Measurements from ENCODE around the gene SLC4A4. TPM values are rescaled to one million over a fixed set of nuclear protein-coding genes. Genes with fewer than 3 reads are reported as not detected.

Gene SLC4A4
- total and polyA plus RNA-seq, 12 donors: 0.24 to 1.5 (median 0.59) TPM

DNA sequence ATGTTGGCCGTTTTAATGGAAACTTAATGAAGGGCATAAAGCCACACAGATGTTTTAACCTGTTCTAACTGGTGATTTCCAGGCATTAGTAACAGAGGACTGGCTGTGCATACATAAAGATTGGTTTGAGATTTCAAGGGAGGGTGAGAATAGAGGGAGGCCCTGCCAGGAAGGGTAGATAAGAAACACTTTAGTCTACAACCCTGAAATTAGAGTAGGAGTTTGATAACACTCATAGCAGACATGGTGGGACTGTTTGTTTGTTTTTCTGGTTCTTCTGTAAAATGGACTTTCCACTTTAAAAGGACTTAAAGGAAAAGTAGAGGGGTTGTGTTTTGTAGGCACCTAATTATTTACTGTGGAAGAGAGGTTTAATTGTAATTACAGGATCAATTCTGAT, 16.2 kb downstream of the SLC4A4 start:
- Histone ChIP-seq H3K27me3 (no peaks in the 10 kb centered on the region), H3K9me3 (replicated peaks in 1 of 3) (no peaks in the 10 kb centered on the region), H3K36me3 (replicated peaks in 1 of 2) (no peaks in the 10 kb centered on the region), H3K27ac (no peak overlapping the region), H3K4me1 (replicated peaks in 1 of 2) (no peaks in the 10 kb centered on the region), H3K4me3 (no peak overlapping the region)
- intact Hi-C loops (cut with DNase I): no loop called here
- no peak for DNase-seq
- TF ChIP-seq, protein P1, sequence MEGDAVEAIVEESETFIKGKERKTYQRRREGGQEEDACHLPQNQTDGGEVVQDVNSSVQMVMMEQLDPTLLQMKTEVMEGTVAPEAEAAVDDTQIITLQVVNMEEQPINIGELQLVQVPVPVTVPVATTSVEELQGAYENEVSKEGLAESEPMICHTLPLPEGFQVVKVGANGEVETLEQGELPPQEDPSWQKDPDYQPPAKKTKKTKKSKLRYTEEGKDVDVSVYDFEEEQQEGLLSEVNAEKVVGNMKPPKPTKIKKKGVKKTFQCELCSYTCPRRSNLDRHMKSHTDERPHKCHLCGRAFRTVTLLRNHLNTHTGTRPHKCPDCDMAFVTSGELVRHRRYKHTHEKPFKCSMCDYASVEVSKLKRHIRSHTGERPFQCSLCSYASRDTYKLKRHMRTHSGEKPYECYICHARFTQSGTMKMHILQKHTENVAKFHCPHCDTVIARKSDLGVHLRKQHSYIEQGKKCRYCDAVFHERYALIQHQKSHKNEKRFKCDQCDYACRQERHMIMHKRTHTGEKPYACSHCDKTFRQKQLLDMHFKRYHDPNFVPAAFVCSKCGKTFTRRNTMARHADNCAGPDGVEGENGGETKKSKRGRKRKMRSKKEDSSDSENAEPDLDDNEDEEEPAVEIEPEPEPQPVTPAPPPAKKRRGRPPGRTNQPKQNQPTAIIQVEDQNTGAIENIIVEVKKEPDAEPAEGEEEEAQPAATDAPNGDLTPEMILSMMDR (IDR thresholded peaks at IDR 0.05): no peak
- no peak for TF ChIP-seq POLR2A (IDR thresholded peaks at IDR 0.05)
- WGBS, 4 donors: 46 to 75% (median 71%) methylated on average over 1 of the region's 1 CpG

GRCh38 chr4:71355971-71356370, 17.2 kb downstream of the SLC4A4 start:
- Histone ChIP-seq H3K36me3 (replicated peaks in 1 of 2) (no peaks in the 10 kb centered on the region), H3K9me3 (replicated peaks in 1 of 3) (no peaks in the 10 kb centered on the region), H3K4me1 (replicated peaks in 1 of 2) (no peaks in the 10 kb centered on the region), H3K4me3 (no peak overlapping the region), H3K27ac (no peak overlapping the region), H3K27me3 (no peaks in the 10 kb centered on the region)
- TF ChIP-seq POLR2A (IDR thresholded peaks at IDR 0.05): no peak
- TF ChIP-seq, protein P1 (IDR thresholded peaks at IDR 0.05): no peak
- DNase-seq: no peak
- intact Hi-C loops (cut with DNase I): no loop called here

- 90 to 95% (median 92%) methylated on average over 6 of the region's 6 CpGs for WGBS, 4 donors
- Histone ChIP-seq H3K9me3 (replicated peaks in 1 of 3) (no peaks in the 10 kb centered on the region), H3K27ac (no peak overlapping the region), H3K27me3 (no peaks in the 10 kb centered on the region), H3K4me1 (replicated peaks in 1 of 2) (no peaks in the 10 kb centered on the region), H3K4me3 (no peak overlapping the region), H3K36me3 (replicated peaks in 1 of 2) (no peaks in the 10 kb centered on the region)
- intact Hi-C loops (cut with DNase I): no loop called here
- DNase-seq: no peak
- TF ChIP-seq, protein P1 (IDR thresholded peaks at IDR 0.05): no peak
- TF ChIP-seq POLR2A (IDR thresholded peaks at IDR 0.05): no peak
These were observed 18.3 kb downstream of the SLC4A4 start for GRCh38 chr4:71356924-71357663.

GRCh38 chr4:71360844-71361243, 22.0 kb downstream of the SLC4A4 start:
- DNase-seq: no peak
- 87 to 91% (median 89%) methylated on average over 12 of the region's 12 CpGs for WGBS, 4 donors

More at GRCh38 chr4:71360844-71361243, 22.0 kb downstream of the SLC4A4 start:
- Histone ChIP-seq H3K27ac (no peak overlapping the region), H3K36me3 (replicated peaks in 1 of 2) (no peaks in the 10 kb centered on the region), H3K9me3 (replicated peaks in 1 of 3) (no peaks in the 10 kb centered on the region), H3K4me1 (replicated peaks in 1 of 2) (no peaks in the 10 kb centered on the region), H3K4me3 (no peak overlapping the region), H3K27me3 (no peaks in the 10 kb centered on the region)
- intact Hi-C loops (cut with DNase I): no loop called here
- TF ChIP-seq, protein P1 (IDR thresholded peaks at IDR 0.05): no peak
- no peak for TF ChIP-seq POLR2A (IDR thresholded peaks at IDR 0.05)
